Kidney (tissue), 14 donors: ENCODE results near the gene BCL2L1. TPM values are rescaled to one million over a fixed set of nuclear protein-coding genes. Genes with fewer than 3 reads are reported as not detected.

Experiments used
- DNase-seq, 5 donors: peaks; one replicate each; pipeline ENCODE4 v3.0.0-alpha.2; 2013 to 2020
- FAIRE-seq: peaks from 2 replicates; lab custom pipeline; 2012; peaks lifted over from hg19 to GRCh38; lab: Jason Lieb, UNC
- H3K27ac ChIP-seq, 2 donors: one replicate each; pipeline ENCODE4 v1.7.0; 2013; ENCODE audit warnings: low read depth in 2 of 2, low read length in 2 of 2, inconsistent platforms in 1 of 2
- H3K27me3 ChIP-seq: one replicate; pipeline ENCODE4 v1.7.1; 2013; ENCODE audit warnings: low read length, inconsistent platforms; ENCODE audit not compliant: control insufficient read depth, insufficient read depth
- H3K36me3 ChIP-seq, 3 donors: one replicate each; pipeline versions ENCODE4 v1.7.0 to v1.7.1; 2013; ENCODE audit warnings: low read length in 3 of 3, control low read depth in 1 of 3, inconsistent platforms in 1 of 3; ENCODE audit not compliant: insufficient read depth in 3 of 3, control insufficient read depth in 2 of 3
- H3K4me1 ChIP-seq, 3 donors: one replicate each; pipeline versions ENCODE4 v1.7.0 to v1.7.1; 2013; ENCODE audit warnings: low read length in 3 of 3, inconsistent platforms in 1 of 3, low read depth in 1 of 3; ENCODE audit not compliant: control insufficient read depth in 2 of 3, insufficient read depth in 2 of 3
- H3K4me3 ChIP-seq, 3 donors: one replicate each; pipeline versions ENCODE4 v1.7.0 to v1.8.1; 2013; ENCODE audit warnings: low read length in 3 of 3, control low read depth in 1 of 3, inconsistent platforms in 1 of 3
- H3K9ac ChIP-seq, 3 donors: one replicate each; pipeline versions ENCODE4 v1.7.0 to v1.7.1; 2013; ENCODE audit warnings: low read length in 3 of 3, control low read depth in 1 of 3, inconsistent platforms in 1 of 3
- H3K9me3 ChIP-seq, 3 donors: one replicate each; pipeline versions ENCODE4 v1.7.0 to v1.7.1; 2013; ENCODE audit warnings: low read length in 3 of 3, control low read depth in 1 of 3, inconsistent platforms in 1 of 3; ENCODE audit not compliant: control insufficient read depth in 2 of 3, insufficient read depth in 1 of 3
- CTCF ChIP-seq: IDR thresholded peaks from 3 replicates; pipeline ENCODE4 v1.5.1; 2012; ENCODE audit warnings: mild to moderate bottlenecking, moderate library complexity, borderline replicate concordance; ENCODE audit not compliant: insufficient read depth; ENCODE audit errors: extremely low read depth
- intact Hi-C: fragments of 100-400 bp; cut with DNase I; formaldehyde crosslinking; loops from one replicate; pipeline ENCODE4 v1.11.1; 2022
- polyA plus RNA-seq: library from polyadenylated mRNA; stranded (reverse); fragments of 350-450 nt; fragmentation: Illumina TruSeq; extraction: RNeasy Lipid Tissue Mini Kit (QIAGEN cat#74804); gene quantifications from one replicate; pipeline ENCODE4 v1.2.3, GENCODE V29; 2014; ENCODE audit warnings: low read depth, low replicate concordance; ENCODE audit not compliant: insufficient read depth
- total RNA-seq: library from RNA; stranded (reverse); fragmentation: NEBNext Ultra II Directional; extraction: Animal tissue kit (Norgen Biotek cat#: 25700); gene quantifications from one replicate; pipeline ENCODE4 v1.2.1, GENCODE V29; 2021
- donor health status: control.
- donor health status: control.
- donor health status: control.
- donor health status: control.
- donor health status: control.
- donor health status: DM: yes; HTN: yes; CAD: no.
- donor health status: Normal renal cell carcinoma (clear cell type).

BCL2L1 gene
- total and polyA plus RNA-seq, 2 donors from 2014 or later, result 132 to 139 TPM

- Histone ChIP-seq H3K27me3 (no peaks in the 10 kb centered on the region), H3K27ac (peak overlapping the region; percentile 61 to 73), H3K4me1 (peaks cover 0 to 37% (median 20%) of the 10 kb centered on the region in 3 donors), H3K36me3 (peaks cover 0 to 14% (median 12%) of the 10 kb centered on the region in 3 donors), H3K9me3 (no peaks in the 10 kb centered on the region), H3K9ac (peak overlapping the region; percentile 26 to 40 (median 30)), H3K4me3 (peak overlapping the region; percentile 21 to 46 (median 41))
- FAIRE-seq (no peak), DNase-seq (peak; percentile 80 to 94 (median 91))
- intact Hi-C loops, result no loop called here
- peak; percentile 86 for TF ChIP-seq CTCF
These were observed 60.9 kb downstream of the BCL2L1 start for GRCh38 chr20:31661625-31662371.

GRCh38 chr20:31654534-31654933 is 68.1 kb downstream of the BCL2L1 start:
- intact Hi-C loops, result no loop called here

GRCh38 chr20:31653561-31653960 is 69.1 kb downstream of the BCL2L1 start:
- Histone ChIP-seq H3K27me3 (no peaks in the 10 kb centered on the region), H3K9me3 (no peaks in the 10 kb centered on the region), H3K27ac (no peak overlapping the region), H3K4me3 (no peak overlapping the region), H3K9ac (no peak overlapping the region), H3K4me1 (no peaks in the 10 kb centered on the region), H3K36me3 (no peaks in the 10 kb centered on the region)
- intact Hi-C loops, result no loop called here
- no peak for TF ChIP-seq CTCF
- FAIRE-seq, result no peak
- no peak for DNase-seq

More at GRCh38 chr20:31654534-31654933, 68.1 kb downstream of the BCL2L1 start:
- no peak overlapping the region for H3K27ac ChIP-seq
- no peak overlapping the region for H3K9ac ChIP-seq
- H3K9me3 ChIP-seq, result no peaks in the 10 kb centered on the region
- H3K4me1 ChIP-seq, result no peaks in the 10 kb centered on the region
- TF ChIP-seq CTCF, result no peak
- H3K27me3 ChIP-seq, result no peaks in the 10 kb centered on the region
- FAIRE-seq (no peak), DNase-seq (no peak)
- no peak overlapping the region for H3K4me3 ChIP-seq
- no peaks in the 10 kb centered on the region for H3K36me3 ChIP-seq
